ENCODE results near the gene HTN1. TPM values are rescaled to one million over a fixed set of nuclear protein-coding genes. Genes with fewer than 3 reads are reported as not detected.
"Not testable (repeated sequence)": the region's sequence is repeated elsewhere in the genome, so short reads cannot be mapped to it uniquely, and the experiment has no call there.

Gene HTN1
- total RNA-seq, 4 donors from 2014 or later = not detected

- Histone ChIP-seq H3K4me3 (no peak overlapping the region), H3K36me3 (no peaks in the 10 kb centered on the region), H3K27ac (replicated peaks in 1 of 4) (no peak overlapping the region), H3K9me3 (no peaks in the 10 kb centered on the region), H3K27me3 (no peaks in the 10 kb centered on the region), H3K4me1 (no peaks in the 10 kb centered on the region)
- 85% methylated on average over 5 of the region's 5 CpGs for WGBS
- no peak for DNase-seq (ENCODE audit: extremely low spot score)
- TF ChIP-seq CTCF (IDR thresholded peaks at IDR 0.05) (no peak), EP300 (IDR thresholded peaks at IDR 0.05) (no peak), POLR2A (IDR thresholded peaks at IDR 0.05; ENCODE audit: low read depth) (no peak), POLR2AphosphoS5 (IDR thresholded peaks at IDR 0.05) (no peak)
- intact Hi-C loops (cut with DNase I) = no loop called here
Observed at GRCh38 chr4:70027011-70027410, 23.2 kb upstream of the HTN1 start.

- H3K4me1 ChIP-seq; H3K9me3 ChIP-seq; intact Hi-C loops (cut with DNase I); H3K4me3 ChIP-seq; H3K27me3 ChIP-seq; DNase-seq (ENCODE audit: extremely low spot score); H3K27ac ChIP-seq (replicated peaks in 1 of 4); H3K36me3 ChIP-seq: not testable (repeated sequence)
- WGBS = 68% methylated on average over 7 of the region's 7 CpGs
Observed at GRCh38 chr4:70028159-70028558, 22.1 kb upstream of the HTN1 start, which contains the start of gene HTN3. Gene HTN3, plus strand, starts transcription at chr4:70028459. Its CDS starts 2,282 bp downstream, at chr4:70030741.

GRCh38 chr4:70037559-70037958 is 12.7 kb upstream of the HTN1 start:
- DNase-seq (ENCODE audit: extremely low spot score); H3K36me3 ChIP-seq; H3K4me3 ChIP-seq; H3K4me1 ChIP-seq; H3K9me3 ChIP-seq; intact Hi-C loops (cut with DNase I); H3K27ac ChIP-seq (replicated peaks in 1 of 4); H3K27me3 ChIP-seq: not testable (repeated sequence)
- WGBS = 88% methylated on average over 1 of the region's 18 CpGs

- H3K4me1 ChIP-seq; H3K9me3 ChIP-seq; H3K36me3 ChIP-seq; intact Hi-C loops (cut with DNase I); H3K27me3 ChIP-seq; H3K27ac ChIP-seq (replicated peaks in 1 of 4); H3K4me3 ChIP-seq; DNase-seq (ENCODE audit: extremely low spot score): not testable (repeated sequence)
Observed at GRCh38 chr4:70039928-70040327, 10.3 kb upstream of the HTN1 start.

GRCh38 chr4:70041652-70042286 is 8.5 kb upstream of the HTN1 start:
- Histone ChIP-seq H3K4me1 (no peaks in the 10 kb centered on the region), H3K9me3 (peaks cover 0 to 3% (median 0%) of the 10 kb centered on the region in 4 donors), H3K27ac (replicated peaks in 1 of 4) (no peak overlapping the region), H3K27me3 (no peaks in the 10 kb centered on the region), H3K36me3 (no peaks in the 10 kb centered on the region), H3K4me3 (no peak overlapping the region)
- WGBS = 87% methylated on average over 6 of the region's 7 CpGs
- no peak for DNase-seq (ENCODE audit: extremely low spot score)
- no peak for TF ChIP-seq CTCF (IDR thresholded peaks at IDR 0.05)
- no peak for TF ChIP-seq POLR2AphosphoS5 (IDR thresholded peaks at IDR 0.05)
- TF ChIP-seq POLR2A (IDR thresholded peaks at IDR 0.05; ENCODE audit: low read depth) = no peak
- no peak for TF ChIP-seq EP300 (IDR thresholded peaks at IDR 0.05)
- intact Hi-C loops (cut with DNase I) = no loop called here

- H3K36me3 ChIP-seq; H3K27ac ChIP-seq (replicated peaks in 1 of 4); H3K4me3 ChIP-seq; DNase-seq (ENCODE audit: extremely low spot score); H3K27me3 ChIP-seq; H3K9me3 ChIP-seq; H3K4me1 ChIP-seq; intact Hi-C loops (cut with DNase I): not testable (repeated sequence)
- 76% methylated on average over 1 of the region's 1 CpG for WGBS
Observed at GRCh38 chr4:70056534-70056933, 6.3 kb downstream of the HTN1 start.

- no peaks in the 10 kb centered on the region for H3K36me3 ChIP-seq
- no peak overlapping the region for H3K4me3 ChIP-seq
- DNase-seq (ENCODE audit: extremely low spot score) = no peak
- H3K9me3 ChIP-seq = peaks cover 0 to 8% (median 2%) of the 10 kb centered on the region in 4 donors
- WGBS = 84% methylated on average over 1 of the region's 1 CpG
- no peaks in the 10 kb centered on the region for H3K27me3 ChIP-seq
- no peak overlapping the region for H3K27ac ChIP-seq (replicated peaks in 1 of 4)
- no peak for TF ChIP-seq POLR2AphosphoS5 (IDR thresholded peaks at IDR 0.05)
- TF ChIP-seq POLR2A (IDR thresholded peaks at IDR 0.05; ENCODE audit: low read depth) = no peak
- H3K4me1 ChIP-seq = no peaks in the 10 kb centered on the region
- intact Hi-C loops (cut with DNase I) = no loop called here
Observed at GRCh38 chr4:70057651-70058050, 7.4 kb downstream of the HTN1 start.
